Panc1 (cell line): ENCODE measurements around the gene FAM13C. TPM values are rescaled to one million over a fixed set of nuclear protein-coding genes. Genes with fewer than 3 reads are reported as not detected.
A peak's percentile ranks its signal among the peaks of the same experiment; 100 is the strongest.

ENCODE experiments used
- ATAC-seq: fragments of 200-7000 bp; cut with Tn5 transposase; 2 replicates; pipeline ENCODE4 v1.9.1; 2020; ENCODE audit warnings: mild to moderate bottlenecking, moderate library complexity
- BruUV-seq: library from RNA; stranded (reverse); fragments of 400-500 nt; replicated peaks from 2 replicates; lab custom pipeline; 2021; lab: Mats Ljungman, UMichigan
- CTCF ChIA-PET: fragments of 300-600 bp; sonication (Branson Sonifier 250); formaldehyde crosslinking; loops from one replicate; lab custom pipeline; 2022; ENCODE audit warnings: antibody characterized with exemption; lab: Charles Lee
- POLR2A ChIA-PET: fragments of 300-600 bp; sonication (Branson Sonifier 250); formaldehyde crosslinking; loops from one replicate; lab custom pipeline; 2022; ENCODE audit warnings: antibody characterized with exemption; lab: Charles Lee
- DNase-seq: peaks from one replicate; pipeline ENCODE4 v3.0.0-alpha.2; 2010; ENCODE audit warnings: low read depth, low spot score
- H3K27ac ChIP-seq: 2 replicates; pipeline ENCODE4 v1.5.1; 2011; ENCODE audit warnings: mild to moderate bottlenecking, low read length, inconsistent platforms
- H3K27me3 ChIP-seq: fragments of 200-500 bp; sonication (Bioruptor generic); 2 replicates; pipeline ENCODE4 v1.6.0; 2014; ENCODE audit warnings: low read length, inconsistent platforms; ENCODE audit not compliant: control insufficient read depth, insufficient read depth
- H3K36me3 ChIP-seq: fragments of 200-500 bp; sonication (Bioruptor generic); 2 replicates; pipeline ENCODE4 v1.5.1; 2014; ENCODE audit warnings: inconsistent platforms, mild to moderate bottlenecking, low read length, moderate library complexity; ENCODE audit not compliant: control insufficient read depth, insufficient read depth
- H3K4me1 ChIP-seq: 2 replicates; pipeline ENCODE4 v1.5.1; 2011; ENCODE audit warnings: inconsistent platforms, mild to moderate bottlenecking, low read length, moderate library complexity; ENCODE audit not compliant: control insufficient read depth, insufficient read depth
- H3K4me3 ChIP-seq, 2 experiments: 2 replicates each; pipeline ENCODE4 v1.5.1; 2011 to 2012; ENCODE audit warnings: low read depth in 2 of 2, low read length in 2 of 2, mild to moderate bottlenecking in 2 of 2, inconsistent platforms in 1 of 2, moderate library complexity in 1 of 2
- H3K9me3 ChIP-seq: fragments of 200-500 bp; sonication (Bioruptor generic); 2 replicates; pipeline ENCODE4 v1.5.1; 2014; ENCODE audit warnings: low read depth, mild to moderate bottlenecking, inconsistent platforms, low read length, moderate library complexity; ENCODE audit not compliant: control insufficient read depth, insufficient read depth
- POLR2AphosphoS5 ChIP-seq: IDR thresholded peaks from 2 replicates; pipeline ENCODE4 v1.6.1; 2012; ENCODE audit warnings: mild to moderate bottlenecking, low read depth, low read length, moderate library complexity
- REST ChIP-seq, 2 experiments: IDR thresholded peaks; 2 replicates each; pipeline ENCODE4 v1.6.1; 2011 to 2012; ENCODE audit warnings: low read depth in 2 of 2, control low read depth in 1 of 2, low read length in 1 of 2, mild to moderate bottlenecking in 1 of 2, moderate library complexity in 1 of 2; ENCODE audit not compliant: insufficient read depth in 1 of 2
- SIN3A ChIP-seq: IDR thresholded peaks from 2 replicates; pipeline ENCODE4 v1.6.1; 2012; ENCODE audit warnings: low read depth, mild to moderate bottlenecking, low read length, moderate library complexity, borderline replicate concordance; ENCODE audit not compliant: insufficient read depth
- TCF7L2 ChIP-seq: IDR thresholded peaks from 2 replicates; pipeline ENCODE4 v1.6.1; 2011; ENCODE audit warnings: mild to moderate bottlenecking, low read depth, low read length, inconsistent platforms
- in situ Hi-C: cut with HindIII; loops from 2 replicates; pipeline ENCODE4 v1.10.0; 2016; ENCODE audit warnings: low sequenced_read_pairs, low pct_unique_long_range_greater_than_20kb
- intact Hi-C: fragments of 100-400 bp; cut with micrococcal nuclease; formaldehyde crosslinking; loops from one replicate; pipeline ENCODE4 v1.10.0; 2022; ENCODE audit not compliant: unreplicated experiment
- total RNA-seq: library from RNA; stranded (reverse); gene quantifications from one replicate; pipeline ENCODE4 v1.2.1, GENCODE V29; 2021; ENCODE audit not compliant: unreplicated experiment
- TF ChIP-seq, protein P1 (sequence below): fragments of 450-650 bp; IDR thresholded peaks from 2 replicates; pipeline ENCODE4 v1.5.1; 2017; ENCODE audit warnings: mild to moderate bottlenecking

FAM13C gene
- total RNA-seq, 1 experiment from 2014 or later, result not detected

GRCh38 chr10:59362959-59363381 lies 621 bp upstream of the FAM13C start:
- ChIA-PET POLR2A (no interaction called here), CTCF (no interaction called here)
- no TSS peak for BruUV-seq
- intact Hi-C loops, result no loop called here
- Histone ChIP-seq H3K27ac (no peak overlapping the region), H3K27me3 (peaks cover 12% of the 10 kb centered on the region), H3K9me3 (no peaks in the 10 kb centered on the region), H3K4me3 (peak overlapping the region; percentile 46 to 52), H3K36me3 (no peaks in the 10 kb centered on the region), H3K4me1 (peaks cover 2% of the 10 kb centered on the region; the same call in 1 of the 2 replicates)
- in situ Hi-C loops, result no loop called here
- no peak for TF ChIP-seq SIN3A
- no peak for TF ChIP-seq POLR2AphosphoS5
- TF ChIP-seq, protein P1, sequence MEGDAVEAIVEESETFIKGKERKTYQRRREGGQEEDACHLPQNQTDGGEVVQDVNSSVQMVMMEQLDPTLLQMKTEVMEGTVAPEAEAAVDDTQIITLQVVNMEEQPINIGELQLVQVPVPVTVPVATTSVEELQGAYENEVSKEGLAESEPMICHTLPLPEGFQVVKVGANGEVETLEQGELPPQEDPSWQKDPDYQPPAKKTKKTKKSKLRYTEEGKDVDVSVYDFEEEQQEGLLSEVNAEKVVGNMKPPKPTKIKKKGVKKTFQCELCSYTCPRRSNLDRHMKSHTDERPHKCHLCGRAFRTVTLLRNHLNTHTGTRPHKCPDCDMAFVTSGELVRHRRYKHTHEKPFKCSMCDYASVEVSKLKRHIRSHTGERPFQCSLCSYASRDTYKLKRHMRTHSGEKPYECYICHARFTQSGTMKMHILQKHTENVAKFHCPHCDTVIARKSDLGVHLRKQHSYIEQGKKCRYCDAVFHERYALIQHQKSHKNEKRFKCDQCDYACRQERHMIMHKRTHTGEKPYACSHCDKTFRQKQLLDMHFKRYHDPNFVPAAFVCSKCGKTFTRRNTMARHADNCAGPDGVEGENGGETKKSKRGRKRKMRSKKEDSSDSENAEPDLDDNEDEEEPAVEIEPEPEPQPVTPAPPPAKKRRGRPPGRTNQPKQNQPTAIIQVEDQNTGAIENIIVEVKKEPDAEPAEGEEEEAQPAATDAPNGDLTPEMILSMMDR, result no peak
- TF ChIP-seq REST (IDR thresholded peaks at IDR 0.05; ENCODE audit: insufficient read depth in 1 of 2, low read depth in 2 of 2, low read length in 1 of 2), result no peak
- no peak for TF ChIP-seq TCF7L2
- peak; percentile 77 for ATAC-seq
- no peak for DNase-seq

GRCh38 chr10:59361663-59362143 lies 646 bp downstream of the FAM13C start:
- in situ Hi-C loops, result no loop called here
- Histone ChIP-seq H3K4me1 (peaks cover 2% of the 10 kb centered on the region; the same call in 1 of the 2 replicates), H3K9me3 (no peaks in the 10 kb centered on the region), H3K27ac (no peak overlapping the region), H3K36me3 (no peaks in the 10 kb centered on the region), H3K4me3 (peak overlapping the region; percentile 46 to 52; a peak in 2 of 4 replicates), H3K27me3 (peaks cover 12% of the 10 kb centered on the region)
- TF ChIP-seq POLR2AphosphoS5, result no peak
- no peak for TF ChIP-seq TCF7L2
- no peak for TF ChIP-seq REST (IDR thresholded peaks at IDR 0.05; ENCODE audit: insufficient read depth in 1 of 2, low read depth in 2 of 2, low read length in 1 of 2)
- no peak for TF ChIP-seq SIN3A
- TF ChIP-seq, protein P1, result no peak
- DNase-seq (no peak), ATAC-seq (peak; percentile 37)
- intact Hi-C loops, result no loop called here
- ChIA-PET CTCF (no interaction called here), POLR2A (interaction anchor here (0.6 kb wide), 1 partner anchor 14 kb away, joined by 3 read pairs; no protein-coding TSS in a partner anchor)
- BruUV-seq, result no TSS peak
